PC-3 (cell line): ENCODE results near the gene NUMA1. TPM values are rescaled to one million over a fixed set of nuclear protein-coding genes. Genes with fewer than 3 reads are reported as not detected.

Source experiments
- ATAC-seq: fragments of 200-7000 bp; cut with Tn5 transposase; 2 replicates; pipeline ENCODE4 v1.9.1; 2020; ENCODE audit warnings: mild to moderate bottlenecking, moderate library complexity
- BruUV-seq: library from RNA; stranded (reverse); fragments of 400-500 nt; replicated peaks from 2 replicates; lab custom pipeline; 2021; lab: Mats Ljungman, UMichigan
- CTCF ChIA-PET: fragments of 300-600 bp; sonication (Branson Sonifier 250); formaldehyde crosslinking; loops from one replicate; lab custom pipeline; 2022; ENCODE audit warnings: antibody characterized with exemption; lab: Charles Lee
- POLR2A ChIA-PET: fragments of 300-600 bp; sonication (Branson Sonifier 250); formaldehyde crosslinking; loops from one replicate; lab custom pipeline; 2022; ENCODE audit warnings: antibody characterized with exemption; ENCODE audit not compliant: unreplicated experiment; lab: Charles Lee
- DNase-seq: peaks from one replicate; pipeline ENCODE4 v3.0.0-alpha.2; 2015
- H2AFZ ChIP-seq: fragments of 300-600 bp; sonication (generic); 2 replicates; pipeline ENCODE4 v1.6.0; 2016; ENCODE audit warnings: antibody characterized with exemption, low read length
- H3F3A ChIP-seq: fragments of 300-600 bp; sonication (generic); one replicate; pipeline ENCODE4 v1.6.0; 2017; ENCODE audit warnings: antibody characterized with exemption, low read length, control low read depth, mild to moderate bottlenecking; ENCODE audit not compliant: unreplicated experiment
- H3K27ac ChIP-seq: fragments of 300-600 bp; sonication (generic); 2 replicates; pipeline ENCODE4 v1.5.1; 2016; ENCODE audit warnings: mild to moderate bottlenecking, low read length
- H3K27me3 ChIP-seq: fragments of 300-600 bp; sonication (generic); 2 replicates; pipeline ENCODE4 v1.6.1; 2016; ENCODE audit warnings: low read length, mixed read lengths
- H3K36me3 ChIP-seq: fragments of 300-600 bp; sonication (generic); 2 replicates; pipeline ENCODE4 v1.6.1; 2016; ENCODE audit warnings: low read depth, mixed run types, low read length, mixed read lengths
- H3K4me1 ChIP-seq: fragments of 300-600 bp; sonication (generic); 2 replicates; pipeline ENCODE4 v1.5.1; 2016; ENCODE audit warnings: low read length; ENCODE audit not compliant: insufficient read depth
- H3K4me2 ChIP-seq: fragments of 300-600 bp; sonication (generic); 2 replicates; pipeline ENCODE4 v1.6.0; 2016; ENCODE audit warnings: low read length
- H3K4me3 ChIP-seq: fragments of 300-600 bp; sonication (generic); 2 replicates; pipeline ENCODE4 v1.5.1; 2016; ENCODE audit warnings: mild to moderate bottlenecking, low read length, mixed read lengths
- H3K79me2 ChIP-seq: fragments of 300-600 bp; sonication (generic); 2 replicates; pipeline ENCODE4 v1.6.1; 2017; ENCODE audit warnings: low read length, mixed read lengths
- H3K9ac ChIP-seq: fragments of 300-600 bp; sonication (generic); 2 replicates; pipeline ENCODE4 v1.6.0; 2016; ENCODE audit warnings: mild to moderate bottlenecking, low read length
- H3K9me2 ChIP-seq: fragments of 300-600 bp; sonication (generic); replicated peaks from 2 replicates; pipeline ENCODE4 v1.6.1; 2016; ENCODE audit warnings: mixed run types, low read length, mixed read lengths
- H3K9me3 ChIP-seq: fragments of 300-600 bp; sonication (generic); 2 replicates; pipeline ENCODE4 v1.6.1; 2016; ENCODE audit warnings: low read length, mixed read lengths
- H4K20me1 ChIP-seq: fragments of 300-600 bp; sonication (generic); 2 replicates; pipeline ENCODE4 v1.6.1; 2016; ENCODE audit warnings: low read length, mixed read lengths
- CTCF ChIP-seq: fragments of 300-600 bp; sonication (generic); conservative IDR thresholded peaks from 2 replicates; pipeline ENCODE4 v1.5.1; 2017; ENCODE audit warnings: antibody characterized with exemption, low read depth, mild to moderate bottlenecking, low read length
- EZH2 ChIP-seq: fragments of 300-600 bp; sonication (generic); IDR thresholded peaks from one replicate; pipeline ENCODE4 v1.6.1; 2017; ENCODE audit warnings: antibody characterized with exemption, mild to moderate bottlenecking, low read length; ENCODE audit not compliant: unreplicated experiment
- EZH2phosphoT487 ChIP-seq: fragments of 300-600 bp; sonication (generic); IDR thresholded peaks from 2 replicates; pipeline ENCODE4 v1.6.1; 2018; ENCODE audit warnings: mild to moderate bottlenecking, antibody characterized with exemption, low read length, borderline replicate concordance
- intact Hi-C: fragments of 100-400 bp; cut with micrococcal nuclease; formaldehyde crosslinking; loops from 2 replicates; pipeline ENCODE4 v1.9.0; 2023
- total RNA-seq: library from RNA; depleted of rRNA; stranded (reverse); fragments of >200 nt; gene quantifications from 2 replicates; pipeline ENCODE4 v1.2.3, GENCODE V29; 2014

The NUMA1 gene
- total RNA-seq, 1 experiment from 2014 or later = 145 TPM

GRCh38 chr11:71987521-71987920, 92.8 kb downstream of the NUMA1 start:
- no peak for DNase-seq
- intact Hi-C loops = no loop called here
- Histone ChIP-seq H4K20me1 (no peaks in the 10 kb centered on the region), H3K4me3 (no peak overlapping the region), H2AFZ (no peak overlapping the region), H3F3A (no peaks in the 10 kb centered on the region), H3K27ac (no peak overlapping the region), H3K79me2 (no peaks in the 10 kb centered on the region), H3K4me1 (no peaks in the 10 kb centered on the region), H3K4me2 (no peak overlapping the region), H3K36me3 (peaks cover 26% of the 10 kb centered on the region), H3K9ac (no peak overlapping the region), H3K9me2 (no peaks in the 10 kb centered on the region), H3K27me3 (no peaks in the 10 kb centered on the region), H3K9me3 (no peaks in the 10 kb centered on the region)
- BruUV-seq = no TSS peak
- ATAC-seq = peak; percentile 42
- no peak for TF ChIP-seq CTCF
- no peak for TF ChIP-seq EZH2phosphoT487
- no peak for TF ChIP-seq EZH2
- ChIA-PET CTCF (no interaction called here), POLR2A (interaction anchor here (0.6 kb wide), 1 partner anchor 45 kb away, joined by 6 read pairs; no protein-coding TSS in a partner anchor)

GRCh38 chr11:71986131-71986530, 94.2 kb downstream of the NUMA1 start:
- intact Hi-C loops = no loop called here
- DNase-seq (no peak), ATAC-seq (no peak)
- Histone ChIP-seq H3K9me3 (no peaks in the 10 kb centered on the region), H3K27ac (no peak overlapping the region), H4K20me1 (no peaks in the 10 kb centered on the region), H3K79me2 (no peaks in the 10 kb centered on the region), H3K4me1 (no peaks in the 10 kb centered on the region), H3K9me2 (no peaks in the 10 kb centered on the region), H3K4me2 (no peak overlapping the region), H3K36me3 (peaks cover 18% of the 10 kb centered on the region), H3K4me3 (no peak overlapping the region), H3K9ac (no peak overlapping the region), H2AFZ (no peak overlapping the region), H3F3A (no peaks in the 10 kb centered on the region), H3K27me3 (no peaks in the 10 kb centered on the region)
- POLR2A ChIA-PET = no interaction called here
- BruUV-seq = no TSS peak
- CTCF ChIA-PET = no interaction called here
- TF ChIP-seq EZH2 = no peak
- TF ChIP-seq EZH2phosphoT487 = no peak
- TF ChIP-seq CTCF = no peak

GRCh38 chr11:71979602-71980001, 100.7 kb downstream of the NUMA1 start:
- ATAC-seq = no peak
- no peaks in the 10 kb centered on the region for H3K79me2 ChIP-seq
- peaks cover 24% of the 10 kb centered on the region for H3K36me3 ChIP-seq
- TF ChIP-seq EZH2phosphoT487 = no peak
- TF ChIP-seq CTCF = no peak
- TF ChIP-seq EZH2 = no peak
- H3K9me3 ChIP-seq = no peaks in the 10 kb centered on the region
- no peaks in the 10 kb centered on the region for H4K20me1 ChIP-seq
- H3K4me2 ChIP-seq = no peak overlapping the region
- H2AFZ ChIP-seq = no peak overlapping the region
- H3K27me3 ChIP-seq = no peaks in the 10 kb centered on the region
- H3K4me1 ChIP-seq = no peaks in the 10 kb centered on the region
- no peaks in the 10 kb centered on the region for H3F3A ChIP-seq
- ChIA-PET POLR2A (no interaction called here), CTCF (no interaction called here)
- intact Hi-C loops = loop anchor here (5.0 kb wide), 1 partner anchor 163 kb away; no protein-coding TSS in a partner anchor
- no peak for DNase-seq
- no peaks in the 10 kb centered on the region for H3K9me2 ChIP-seq
- no peak overlapping the region for H3K27ac ChIP-seq
- no peak overlapping the region for H3K9ac ChIP-seq
- no peak overlapping the region for H3K4me3 ChIP-seq
- BruUV-seq = no TSS peak
